DMS53 treated with DMSO at 0.1 percent for 48 hours (cell line): ENCODE data around the gene PSEN1.

Source experiments
- DNase-seq: peaks from one replicate; lab custom pipeline; 2025; ENCODE audit not compliant: unreplicated experiment; lab: John Stamatoyannopoulos, UW

PSEN1 gene

DNA sequence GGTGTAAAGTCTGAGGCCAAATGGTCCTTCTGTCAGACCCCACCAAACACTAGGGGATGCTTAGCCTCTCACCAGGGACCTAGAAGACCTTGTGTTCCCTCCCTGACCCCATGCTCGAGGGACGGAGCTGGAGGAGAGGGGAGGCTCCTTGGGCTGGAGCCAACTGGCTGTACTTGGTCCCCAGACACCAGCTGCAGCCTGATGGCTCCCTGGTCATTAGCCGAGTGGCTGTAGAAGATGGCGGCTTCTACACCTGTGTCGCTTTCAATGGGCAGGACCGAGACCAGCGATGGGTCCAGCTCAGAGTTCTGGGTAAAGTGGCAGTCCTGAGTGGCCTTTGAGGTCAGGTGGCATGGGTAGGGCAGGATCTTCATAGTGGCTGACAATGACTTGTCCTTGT lies 130.0 kb downstream of the PSEN1 start:
- no peak for DNase-seq

DNA sequence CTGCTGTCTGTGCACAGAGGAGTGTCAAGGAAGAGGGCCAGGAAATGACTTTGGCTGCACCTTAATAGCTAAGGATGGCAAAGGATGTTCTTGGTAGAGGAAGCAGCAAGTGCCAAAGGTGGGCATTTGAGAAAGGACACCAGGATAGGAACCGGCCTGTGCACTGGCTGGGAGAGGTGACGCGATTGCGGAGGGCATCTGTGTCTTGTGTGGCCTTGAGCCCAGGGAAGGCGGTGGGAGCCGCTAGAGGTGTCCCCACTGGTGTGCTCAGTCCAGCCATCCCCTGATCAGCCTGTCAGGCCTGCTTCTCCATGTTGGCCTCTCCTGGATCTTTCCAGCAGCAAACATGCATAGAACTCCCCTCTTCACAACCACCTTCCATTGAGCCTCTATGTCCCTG lies 131.2 kb downstream of the PSEN1 start:
- no peak for DNase-seq

DNA sequence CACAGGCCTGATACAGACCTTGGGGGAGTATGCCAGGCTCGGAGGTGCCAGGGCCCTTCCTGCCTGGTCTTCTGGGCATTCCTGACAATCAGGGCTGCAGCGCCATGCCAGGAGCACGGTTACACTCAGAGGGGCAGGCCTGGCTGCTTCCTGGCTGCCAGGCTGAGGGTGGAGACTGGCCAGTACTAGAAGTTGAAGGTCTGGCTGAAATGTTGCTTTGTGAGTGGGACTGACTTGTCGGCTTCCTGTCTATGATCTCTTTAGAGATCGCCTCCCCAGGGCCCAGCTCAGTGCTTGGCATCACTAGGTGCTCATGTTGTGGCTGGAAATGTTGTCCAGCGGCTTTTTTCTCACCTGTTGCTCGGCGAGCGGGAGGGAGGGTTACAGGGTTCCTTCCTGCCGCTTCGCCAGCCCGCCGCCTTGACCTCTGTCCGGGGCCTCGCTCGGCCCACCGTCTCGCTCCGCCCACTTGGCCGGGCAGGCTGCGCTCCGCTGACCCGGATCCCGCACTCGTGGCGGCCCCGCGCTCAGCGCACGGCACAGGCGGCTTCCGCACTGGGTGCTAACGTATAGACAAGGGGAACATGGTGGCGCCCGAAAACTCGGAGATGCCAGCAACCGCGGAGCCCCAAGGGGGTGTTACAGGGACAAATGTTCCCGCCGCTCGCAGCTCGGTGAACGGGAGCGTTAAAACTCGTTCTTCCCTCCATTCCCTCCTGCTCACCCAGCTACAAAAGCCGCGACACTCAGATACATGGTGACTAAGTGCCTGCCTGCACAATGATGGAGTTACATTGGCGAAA lies 133.6 kb downstream of the PSEN1 start:
- peak; percentile 10 for DNase-seq

DNA sequence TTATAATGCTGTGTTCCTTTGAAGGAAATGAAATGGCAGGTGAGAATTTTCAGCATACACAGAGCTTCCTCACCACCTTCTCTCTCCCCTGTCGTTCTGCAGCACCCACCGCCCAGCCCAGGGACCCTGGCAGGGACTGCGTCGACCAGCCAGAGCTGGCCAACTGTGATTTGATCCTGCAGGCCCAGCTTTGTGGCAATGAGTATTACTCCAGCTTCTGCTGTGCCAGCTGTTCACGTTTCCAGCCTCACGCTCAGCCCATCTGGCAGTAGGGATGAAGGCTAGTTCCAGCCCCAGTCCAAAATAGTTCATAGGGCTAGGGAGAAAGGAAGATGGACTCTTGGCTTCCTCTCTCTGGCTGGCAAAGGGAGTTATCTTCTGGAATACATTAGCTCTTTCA lies 136.1 kb downstream of the PSEN1 start:
- no peak for DNase-seq
